C4-2B (cell line): ENCODE data around the gene PDIA4.
"Not testable (repeated sequence)": the region's sequence is repeated elsewhere in the genome, so short reads cannot be mapped to it uniquely, and the experiment has no call there.

ENCODE experiments used
- H3K27ac ChIP-seq: fragments of 450-650 bp; 2 replicates; pipeline ENCODE4 v1.5.1; 2017
- CTCF ChIP-seq: fragments of 450-650 bp; conservative IDR thresholded peaks from 2 replicates; pipeline ENCODE4 v1.5.1; 2017; ENCODE audit warnings: mild to moderate bottlenecking
- ZFX ChIP-seq: fragments of 450-650 bp; IDR thresholded peaks from 2 replicates; pipeline ENCODE4 v1.6.1; 2017

Gene PDIA4

DNA sequence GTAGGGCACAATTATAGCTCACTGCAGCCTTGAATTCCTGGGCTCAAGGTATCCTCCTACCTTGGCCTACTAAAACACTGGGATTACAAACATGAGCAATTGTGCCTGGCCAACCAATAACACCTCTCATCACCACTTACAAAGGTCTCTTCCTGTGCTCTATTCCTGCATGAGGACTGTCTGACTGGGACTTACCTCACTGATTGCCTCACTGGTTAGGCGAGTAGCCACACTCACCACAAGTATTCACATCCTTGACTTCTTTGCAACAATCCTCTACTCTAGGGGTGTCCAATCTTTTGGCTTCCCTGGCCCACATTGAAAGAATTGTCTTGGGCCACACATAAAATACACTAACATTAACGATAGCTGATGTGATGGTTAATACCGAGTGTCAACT is 22.6 kb upstream of the PDIA4 start:
- H3K27ac ChIP-seq, result no peak overlapping the region
- no peak for TF ChIP-seq ZFX
- no peak for TF ChIP-seq CTCF

DNA sequence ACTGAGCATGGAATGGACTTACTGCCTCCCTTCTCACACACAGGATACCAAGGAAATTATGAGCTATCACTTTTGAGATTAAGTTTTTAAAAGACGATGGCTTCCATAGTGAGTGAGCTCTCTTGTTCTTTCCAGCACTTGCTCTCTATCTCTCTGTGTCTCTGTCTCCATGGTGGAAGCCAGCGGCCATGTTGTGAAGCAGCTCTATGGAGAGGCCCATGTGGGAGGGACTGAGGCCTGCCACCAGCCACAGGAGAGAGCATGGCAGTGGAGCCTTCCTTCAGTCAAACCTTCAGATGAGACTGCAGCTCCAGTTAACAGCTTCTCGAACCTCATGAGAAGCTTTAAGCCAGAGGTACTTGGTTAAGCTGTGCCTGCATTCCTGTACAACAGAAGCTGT is 20.5 kb upstream of the PDIA4 start:
- no peak overlapping the region for H3K27ac ChIP-seq
- TF ChIP-seq CTCF, result no peak
- TF ChIP-seq ZFX, result no peak

DNA sequence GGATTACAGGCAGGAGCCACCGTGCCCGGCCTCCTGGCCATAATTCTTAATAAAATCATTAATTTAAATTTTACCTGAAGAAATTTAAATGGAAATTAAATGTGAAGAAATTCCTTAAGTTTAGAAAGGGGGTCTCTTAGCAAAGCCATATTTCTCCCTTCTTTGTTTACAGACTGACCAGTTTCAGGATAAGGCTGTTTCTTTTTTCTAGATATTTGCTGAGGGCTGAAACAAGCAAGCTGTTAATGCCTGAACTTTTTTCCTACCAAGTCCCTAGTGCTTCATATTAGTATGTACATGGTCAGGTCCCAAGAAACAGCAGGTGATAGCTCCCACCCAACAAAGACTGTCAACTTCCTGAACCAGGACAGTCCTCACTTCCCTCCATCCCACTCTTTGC is 18.1 kb upstream of the PDIA4 start:
- H3K27ac ChIP-seq, result no peak overlapping the region
- no peak for TF ChIP-seq CTCF
- TF ChIP-seq ZFX, result no peak

DNA sequence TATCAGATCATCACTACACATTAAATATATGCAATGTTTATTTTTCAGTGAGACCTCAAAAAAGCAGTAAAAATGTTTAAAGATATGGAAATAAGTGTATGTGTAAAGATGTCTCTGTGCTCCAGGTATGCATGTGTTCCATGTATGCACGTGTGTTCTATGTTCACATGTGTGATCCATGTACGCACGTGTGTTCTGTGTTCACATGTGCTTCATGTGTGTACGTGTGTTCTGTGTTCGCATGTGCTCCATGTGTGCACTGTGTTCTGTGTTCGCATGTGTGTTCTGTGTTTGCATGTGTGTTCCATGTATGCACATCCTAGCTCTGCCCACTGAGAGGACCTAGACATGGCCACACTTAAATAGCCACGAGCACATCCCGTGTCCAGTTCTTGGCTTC is 15.6 kb upstream of the PDIA4 start:
- no peak for TF ChIP-seq CTCF
- TF ChIP-seq ZFX, result no peak
- H3K27ac ChIP-seq, result no peak overlapping the region

DNA sequence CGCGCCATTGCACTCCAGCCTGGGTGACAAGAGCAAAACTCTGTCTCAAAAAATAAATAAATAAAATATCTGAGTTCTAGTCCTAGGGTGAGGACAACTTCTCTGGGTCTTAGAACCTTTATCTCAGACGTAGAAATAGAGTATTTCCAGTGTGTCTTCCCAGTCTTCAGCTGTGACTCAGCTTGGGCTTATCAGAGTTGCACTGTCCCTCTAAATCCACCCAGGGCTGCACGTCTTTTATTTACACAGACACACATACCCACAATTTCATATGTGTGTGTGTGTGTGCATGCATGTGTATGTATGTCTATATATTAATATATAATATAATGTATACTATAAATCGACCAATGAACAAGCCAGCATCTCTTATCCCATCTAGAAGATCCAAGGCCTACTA is 13.0 kb upstream of the PDIA4 start:
- TF ChIP-seq ZFX, result no peak
- TF ChIP-seq CTCF, result no peak
- H3K27ac ChIP-seq, result no peak overlapping the region

DNA sequence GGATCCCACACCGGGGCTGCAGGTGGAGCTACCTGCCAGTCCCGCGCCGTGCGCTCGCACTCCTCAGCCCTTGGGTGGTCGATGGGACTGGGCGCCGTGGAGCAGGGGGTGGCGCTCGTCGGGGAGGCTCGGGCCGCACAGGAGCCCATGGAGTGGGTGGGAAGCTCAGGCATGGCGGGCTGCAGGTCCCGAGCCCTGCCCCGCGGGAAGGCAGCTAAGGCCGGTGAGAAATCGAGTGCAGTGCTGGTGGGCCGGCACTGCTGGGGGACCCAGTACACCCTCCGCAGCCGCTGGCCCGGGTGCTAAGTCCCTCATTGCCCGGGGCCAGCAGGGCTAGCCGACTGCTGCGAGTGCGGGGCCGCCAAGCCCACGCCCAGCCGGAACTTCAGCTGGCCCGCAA is 10.3 kb upstream of the PDIA4 start:
- H3K27ac ChIP-seq, result not testable (repeated sequence)

GRCh38 chr7:149036676-149037075 is 8.4 kb upstream of the PDIA4 start:
- H3K27ac ChIP-seq, result no peak overlapping the region
- TF ChIP-seq ZFX, result no peak
- no peak for TF ChIP-seq CTCF

DNA sequence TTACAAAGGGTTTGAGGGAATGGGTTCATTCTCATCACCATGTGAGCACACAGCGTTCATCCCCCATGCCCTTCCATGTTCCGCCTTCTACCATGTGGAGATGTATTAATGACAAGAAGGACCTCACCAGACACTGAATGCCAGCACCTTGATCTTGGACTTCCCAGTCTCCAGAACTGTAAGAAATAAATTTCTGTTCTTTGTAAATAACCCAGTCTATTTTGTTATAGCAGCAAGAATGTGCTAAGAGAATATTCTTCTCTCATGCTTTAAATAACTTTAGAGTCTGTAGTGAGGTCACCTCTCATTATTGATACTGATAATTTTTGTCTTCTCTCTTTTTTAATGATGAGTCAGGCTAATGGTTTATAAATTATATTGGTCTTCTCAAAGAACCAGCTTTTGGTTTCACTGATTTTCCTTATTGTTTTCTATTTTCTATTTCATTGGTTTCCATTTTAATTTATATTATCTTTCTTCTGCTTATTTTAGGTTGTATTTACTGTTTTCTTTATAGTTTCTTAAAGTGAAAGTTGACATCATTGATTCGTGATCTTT is 3.1 kb upstream of the PDIA4 start:
- H3K27ac ChIP-seq, result no peak overlapping the region
- TF ChIP-seq CTCF, result no peak
- no peak for TF ChIP-seq ZFX

GRCh38 chr7:149030439-149030838 is 2.1 kb upstream of the PDIA4 start:
- not testable (repeated sequence) for H3K27ac ChIP-seq
